RWPE2 (cell line): ENCODE data around the gene CC2D1A.

Source experiments
- ATAC-seq: fragments of 200-7000 bp; cut with Tn5 transposase; 3 replicates; pipeline ENCODE4 v1.9.1; 2021; ENCODE audit warnings: low read depth
- DNase-seq: peaks from one replicate; pipeline ENCODE4 v3.0.0-alpha.2; 2020; ENCODE audit warnings: low spot score
- H3K27ac ChIP-seq: fragments of 450-650 bp; 2 replicates; pipeline ENCODE4 v1.5.1; 2017; ENCODE audit warnings: mild to moderate bottlenecking; ENCODE audit not compliant: poor library complexity, severe bottlenecking
- H3K27me3 ChIP-seq: fragments of 250-450 bp; sonication (Bioruptor Pico); 2 replicates; pipeline ENCODE4 v1.5.1; 2021; ENCODE audit warnings: mild to moderate bottlenecking, moderate library complexity; ENCODE audit not compliant: insufficient read depth, poor library complexity, severe bottlenecking
- H3K36me3 ChIP-seq: fragments of 250-450 bp; sonication (Bioruptor Pico); 2 replicates; pipeline ENCODE4 v1.5.1; 2020; ENCODE audit warnings: low read depth, mild to moderate bottlenecking, moderate library complexity
- H3K4me1 ChIP-seq: fragments of 250-450 bp; sonication (Bioruptor Pico); 2 replicates; pipeline ENCODE4 v1.5.1; 2021; ENCODE audit warnings: mild to moderate bottlenecking, moderate library complexity; ENCODE audit not compliant: insufficient read depth, poor library complexity, severe bottlenecking
- H3K4me3 ChIP-seq: fragments of 250-450 bp; sonication (Bioruptor Pico); 2 replicates; pipeline ENCODE4 v1.5.1; 2021; ENCODE audit warnings: mild to moderate bottlenecking, moderate library complexity; ENCODE audit not compliant: severe bottlenecking
- H3K9me3 ChIP-seq: fragments of 250-450 bp; sonication (Bioruptor Pico); 2 replicates; pipeline ENCODE4 v1.5.1; 2021; ENCODE audit warnings: mild to moderate bottlenecking, moderate library complexity; ENCODE audit not compliant: severe bottlenecking
- CTCF ChIP-seq: fragments of 450-650 bp; IDR thresholded peaks from one replicate; pipeline ENCODE4 v1.5.1; 2017; ENCODE audit warnings: mild to moderate bottlenecking, moderate library complexity; ENCODE audit not compliant: poor library complexity, severe bottlenecking

Gene CC2D1A

GRCh38 chr19:13978351-13979243 lies 72.6 kb downstream of the CC2D1A start:
- H3K9me3 ChIP-seq: no peaks in the 10 kb centered on the region
- peaks cover 2% of the 10 kb centered on the region; the same call in 1 of the 2 replicates for H3K36me3 ChIP-seq
- no peak for TF ChIP-seq CTCF
- ATAC-seq (peak; percentile 20; the same call in 1 of the 3 replicates), DNase-seq (no peak)
- H3K27ac ChIP-seq: no peak overlapping the region
- peaks cover 7% of the 10 kb centered on the region for H3K4me1 ChIP-seq
- H3K4me3 ChIP-seq: peak overlapping the region; percentile 3
- no peaks in the 10 kb centered on the region for H3K27me3 ChIP-seq

- ATAC-seq: 0 out of 3 replicates have a peak, but pooled peaks have one; percentile 11
- peaks cover 2% of the 10 kb centered on the region for H3K4me1 ChIP-seq
- no peaks in the 10 kb centered on the region for H3K9me3 ChIP-seq
- no peak overlapping the region for H3K27ac ChIP-seq
- H3K27me3 ChIP-seq: no peaks in the 10 kb centered on the region
- no peaks in the 10 kb centered on the region for H3K36me3 ChIP-seq
- no peak for DNase-seq
- TF ChIP-seq CTCF: no peak
- H3K4me3 ChIP-seq: no peak overlapping the region
These were observed 73.2 kb downstream of the CC2D1A start for GRCh38 chr19:13979244-13979615.

- no peaks in the 10 kb centered on the region for H3K36me3 ChIP-seq
- H3K9me3 ChIP-seq: no peaks in the 10 kb centered on the region
- H3K4me3 ChIP-seq: no peak overlapping the region
- H3K4me1 ChIP-seq: no peaks in the 10 kb centered on the region
- no peak for DNase-seq
- H3K27ac ChIP-seq: no peak overlapping the region
- no peaks in the 10 kb centered on the region for H3K27me3 ChIP-seq
- no peak for ATAC-seq
- no peak for TF ChIP-seq CTCF
These were observed 73.7 kb downstream of the CC2D1A start for GRCh38 chr19:13979686-13980085.

- no peak for TF ChIP-seq CTCF
- Histone ChIP-seq H3K4me3 (no peak overlapping the region), H3K27ac (no peak overlapping the region), H3K9me3 (no peaks in the 10 kb centered on the region), H3K36me3 (no peaks in the 10 kb centered on the region), H3K4me1 (no peaks in the 10 kb centered on the region), H3K27me3 (no peaks in the 10 kb centered on the region)
- ATAC-seq: no peak
- no peak for DNase-seq
These were observed 74.3 kb downstream of the CC2D1A start for GRCh38 chr19:13980340-13980739.
